ENCODE measurements around the gene MAIP1.

DNA sequence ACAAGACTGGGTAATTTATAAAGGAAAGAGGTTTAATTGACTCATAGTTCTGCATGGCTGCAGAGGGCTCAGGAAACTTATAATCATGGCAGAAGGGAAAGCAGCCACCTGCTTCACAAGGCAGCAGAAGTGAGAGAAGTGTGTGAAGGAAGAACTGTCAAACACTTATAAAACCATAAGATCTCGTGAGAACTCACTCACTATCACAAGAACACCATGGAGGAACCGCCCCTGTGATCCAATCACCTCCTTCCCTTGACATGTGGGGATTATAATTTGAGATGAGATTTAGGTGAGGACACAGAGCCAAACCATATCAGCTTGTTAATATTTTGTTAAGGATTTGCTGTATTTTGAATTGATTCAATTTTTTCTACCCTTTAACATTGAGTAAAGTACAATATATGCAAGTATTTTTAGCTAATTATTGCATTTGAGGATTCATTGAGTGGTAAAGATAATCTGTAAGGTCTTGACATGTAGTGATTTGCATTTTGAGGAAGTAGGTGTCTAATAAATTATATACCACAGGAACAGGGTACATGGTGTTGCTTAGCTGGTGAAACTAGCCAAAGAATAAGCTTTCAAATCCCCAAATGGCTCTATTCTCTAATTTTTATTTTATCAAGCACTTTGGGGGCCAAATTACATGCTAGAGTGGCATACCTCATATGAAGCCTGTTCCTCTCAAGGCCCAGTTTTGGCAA, 48.2 kb upstream of the MAIP1 start:
- TF ChIP-seq, protein P1, sequence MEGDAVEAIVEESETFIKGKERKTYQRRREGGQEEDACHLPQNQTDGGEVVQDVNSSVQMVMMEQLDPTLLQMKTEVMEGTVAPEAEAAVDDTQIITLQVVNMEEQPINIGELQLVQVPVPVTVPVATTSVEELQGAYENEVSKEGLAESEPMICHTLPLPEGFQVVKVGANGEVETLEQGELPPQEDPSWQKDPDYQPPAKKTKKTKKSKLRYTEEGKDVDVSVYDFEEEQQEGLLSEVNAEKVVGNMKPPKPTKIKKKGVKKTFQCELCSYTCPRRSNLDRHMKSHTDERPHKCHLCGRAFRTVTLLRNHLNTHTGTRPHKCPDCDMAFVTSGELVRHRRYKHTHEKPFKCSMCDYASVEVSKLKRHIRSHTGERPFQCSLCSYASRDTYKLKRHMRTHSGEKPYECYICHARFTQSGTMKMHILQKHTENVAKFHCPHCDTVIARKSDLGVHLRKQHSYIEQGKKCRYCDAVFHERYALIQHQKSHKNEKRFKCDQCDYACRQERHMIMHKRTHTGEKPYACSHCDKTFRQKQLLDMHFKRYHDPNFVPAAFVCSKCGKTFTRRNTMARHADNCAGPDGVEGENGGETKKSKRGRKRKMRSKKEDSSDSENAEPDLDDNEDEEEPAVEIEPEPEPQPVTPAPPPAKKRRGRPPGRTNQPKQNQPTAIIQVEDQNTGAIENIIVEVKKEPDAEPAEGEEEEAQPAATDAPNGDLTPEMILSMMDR (IDR thresholded peaks at IDR 0.05; ENCODE audit: insufficient read depth, low read length) = no peak
- TF ChIP-seq POLR2AphosphoS5 (IDR thresholded peaks at IDR 0.05; ENCODE audit: low read depth) = no peak
- TF ChIP-seq, protein P2, sequence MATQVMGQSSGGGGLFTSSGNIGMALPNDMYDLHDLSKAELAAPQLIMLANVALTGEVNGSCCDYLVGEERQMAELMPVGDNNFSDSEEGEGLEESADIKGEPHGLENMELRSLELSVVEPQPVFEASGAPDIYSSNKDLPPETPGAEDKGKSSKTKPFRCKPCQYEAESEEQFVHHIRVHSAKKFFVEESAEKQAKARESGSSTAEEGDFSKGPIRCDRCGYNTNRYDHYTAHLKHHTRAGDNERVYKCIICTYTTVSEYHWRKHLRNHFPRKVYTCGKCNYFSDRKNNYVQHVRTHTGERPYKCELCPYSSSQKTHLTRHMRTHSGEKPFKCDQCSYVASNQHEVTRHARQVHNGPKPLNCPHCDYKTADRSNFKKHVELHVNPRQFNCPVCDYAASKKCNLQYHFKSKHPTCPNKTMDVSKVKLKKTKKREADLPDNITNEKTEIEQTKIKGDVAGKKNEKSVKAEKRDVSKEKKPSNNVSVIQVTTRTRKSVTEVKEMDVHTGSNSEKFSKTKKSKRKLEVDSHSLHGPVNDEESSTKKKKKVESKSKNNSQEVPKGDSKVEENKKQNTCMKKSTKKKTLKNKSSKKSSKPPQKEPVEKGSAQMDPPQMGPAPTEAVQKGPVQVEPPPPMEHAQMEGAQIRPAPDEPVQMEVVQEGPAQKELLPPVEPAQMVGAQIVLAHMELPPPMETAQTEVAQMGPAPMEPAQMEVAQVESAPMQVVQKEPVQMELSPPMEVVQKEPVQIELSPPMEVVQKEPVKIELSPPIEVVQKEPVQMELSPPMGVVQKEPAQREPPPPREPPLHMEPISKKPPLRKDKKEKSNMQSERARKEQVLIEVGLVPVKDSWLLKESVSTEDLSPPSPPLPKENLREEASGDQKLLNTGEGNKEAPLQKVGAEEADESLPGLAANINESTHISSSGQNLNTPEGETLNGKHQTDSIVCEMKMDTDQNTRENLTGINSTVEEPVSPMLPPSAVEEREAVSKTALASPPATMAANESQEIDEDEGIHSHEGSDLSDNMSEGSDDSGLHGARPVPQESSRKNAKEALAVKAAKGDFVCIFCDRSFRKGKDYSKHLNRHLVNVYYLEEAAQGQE (IDR thresholded peaks at IDR 0.05; ENCODE audit: insufficient replicate concordance, low read depth) = no peak
- no peak for TF ChIP-seq GABPA (IDR thresholded peaks at IDR 0.05; ENCODE audit: low read depth)
- TF ChIP-seq SPI1 (IDR thresholded peaks at IDR 0.05; ENCODE audit: borderline replicate concordance, low read depth) = no peak
